A549 (cell line): ENCODE results near the gene CTNNA3. TPM values are rescaled to one million over a fixed set of nuclear protein-coding genes. Genes with fewer than 3 reads are reported as not detected.

ENCODE experiments used
- ATAC-seq, 2 experiments: fragments of 200-7000 bp in 1 of 2; fragments of >200 bp in 1 of 2; cut with Nextera tagmentation in 1 of 2; cut with Tn5 transposase in 1 of 2; 3 replicates each; pipeline versions ENCODE4 v1.8.0 to v1.9.1; 2018 to 2020; ENCODE audit warnings: mild to moderate bottlenecking in 1 of 2, moderate library complexity in 1 of 2
- CTCF ChIA-PET: fragments of 300-600 bp; sonication (Branson Sonifier 250); formaldehyde crosslinking; extraction: SDS; loops from one replicate; lab custom pipeline; 2021; ENCODE audit warnings: antibody characterized with exemption, inconsistent platforms; lab: Yijun Ruan, JAX
- POLR2A ChIA-PET: fragments of 350-600 bp; formaldehyde crosslinking; extraction: SDS; loops from one replicate; lab custom pipeline; 2021; ENCODE audit warnings: antibody characterized with exemption, inconsistent platforms; lab: Yijun Ruan, JAX
- DNase-seq, 2 experiments: peaks; one replicate each; pipeline versions ENCODE4 v3.0.0 to v3.0.0-alpha.2; 2011 to 2016; ENCODE audit warnings: low read depth in 1 of 2, low spot score in 1 of 2
- FAIRE-seq: peaks from 2 replicates; lab custom pipeline; 2011; peaks lifted over from hg19 to GRCh38; lab: Jason Lieb, UNC
- H3K27ac ChIP-seq, 2 experiments: fragments of >200 bp; sonication (Bioruptor Twin); formaldehyde crosslinking; 3 replicates each; pipeline ENCODE4 v1.5.1; 2016 to 2017
- H3K4me1 ChIP-seq: fragments of >200 bp; sonication (Bioruptor Twin); formaldehyde crosslinking; 3 replicates; pipeline ENCODE4 v1.6.1; 2016
- H3K4me2 ChIP-seq: fragments of >200 bp; sonication (Bioruptor Twin); formaldehyde crosslinking; 3 replicates; pipeline ENCODE4 v1.6.1; 2016
- H3K4me3 ChIP-seq: fragments of >200 bp; sonication (Bioruptor Twin); formaldehyde crosslinking; 3 replicates; pipeline ENCODE4 v1.5.1; 2016
- H3K9me3 ChIP-seq: fragments of >200 bp; sonication (Bioruptor Twin); formaldehyde crosslinking; 3 replicates; pipeline ENCODE4 v1.6.1; 2016
- ATOH8 ChIP-seq: fragments of 250-450 bp; sonication (Bioruptor Pico); IDR thresholded peaks from 2 replicates; pipeline ENCODE4 v1.5.0; 2020; ENCODE audit warnings: low read depth, mild to moderate bottlenecking, moderate library complexity
- BHLHE40 ChIP-seq: IDR thresholded peaks from 2 replicates; pipeline ENCODE4 v1.6.1; 2012; ENCODE audit warnings: low read depth, low read length, inconsistent platforms
- CBX2 ChIP-seq: fragments of 200-600 bp; sonication (generic); IDR thresholded peaks from 2 replicates; pipeline ENCODE4 v1.6.1; 2016; ENCODE audit warnings: low read depth, mild to moderate bottlenecking, borderline replicate concordance
- CTCF ChIP-seq: fragments of >200 bp; sonication (Bioruptor Twin); formaldehyde crosslinking; IDR thresholded peaks from 3 replicates; pipeline ENCODE4 v1.5.1; 2016
- E2F6 ChIP-seq: IDR thresholded peaks from 2 replicates; pipeline ENCODE4 v1.6.1; 2012; ENCODE audit warnings: low read depth, borderline replicate concordance
- ELK1 ChIP-seq: fragments of 150-350 bp; IDR thresholded peaks from 2 replicates; pipeline ENCODE4 v1.6.1; 2014; ENCODE audit warnings: low read depth, mild to moderate bottlenecking, low read length
- EP300 ChIP-seq, 2 experiments: fragments of >200 bp; sonication (Bioruptor Twin); formaldehyde crosslinking; IDR thresholded peaks; 2 replicates in 1 of 2; 3 replicates in 1 of 2; pipeline ENCODE4 v1.6.1; 2016 to 2017
- ESRRA ChIP-seq: fragments of 150-350 bp; IDR thresholded peaks from 2 replicates; pipeline ENCODE4 v1.6.1; 2014; ENCODE audit warnings: mild to moderate bottlenecking, low read length, borderline replicate concordance
- FOSL2 ChIP-seq, 2 experiments: fragments of 450-650 bp in 1 of 2; fragments of >200 bp in 1 of 2; sonication (Bioruptor Twin) in 1 of 2; formaldehyde crosslinking; IDR thresholded peaks; 2 replicates each; pipeline versions ENCODE4 v1.5.0 to v1.6.1; 2016 to 2020; ENCODE audit warnings: mild to moderate bottlenecking in 1 of 2, moderate library complexity in 1 of 2
- FOXS1 ChIP-seq: fragments of 250-450 bp; sonication (Bioruptor Pico); IDR thresholded peaks from 2 replicates; pipeline ENCODE4 v1.5.0; 2020; ENCODE audit warnings: mild to moderate bottlenecking, moderate library complexity
- GATA3 ChIP-seq: IDR thresholded peaks from 2 replicates; pipeline ENCODE4 v1.6.1; 2012; ENCODE audit warnings: borderline replicate concordance
- HDAC2 ChIP-seq: fragments of 200-600 bp; sonication (generic); IDR thresholded peaks from 2 replicates; pipeline ENCODE4 v1.6.1; 2016
- JUN ChIP-seq, 2 experiments: fragments of >200 bp; sonication (Bioruptor Twin); formaldehyde crosslinking; IDR thresholded peaks; 2 replicates in 1 of 2; 3 replicates in 1 of 2; pipeline ENCODE4 v1.6.1; 2016 to 2017
- KDM1A ChIP-seq: fragments of 200-600 bp; sonication (generic); IDR thresholded peaks from 2 replicates; pipeline ENCODE4 v1.6.1; 2016; ENCODE audit warnings: low read depth, mild to moderate bottlenecking
- MAX ChIP-seq: IDR thresholded peaks from 2 replicates; pipeline ENCODE4 v1.6.1; 2012
- NR3C1 ChIP-seq: fragments of >200 bp; sonication (Bioruptor Twin); formaldehyde crosslinking; IDR thresholded peaks from 3 replicates; pipeline ENCODE4 v1.6.1; 2017
- PHF8 ChIP-seq: fragments of 200-600 bp; sonication (generic); IDR thresholded peaks from 2 replicates; pipeline ENCODE4 v1.6.1; 2016; ENCODE audit warnings: low read depth, mild to moderate bottlenecking, antibody characterized with exemption, moderate library complexity, borderline replicate concordance
- RNF2 ChIP-seq: fragments of 200-600 bp; sonication (generic); IDR thresholded peaks from 2 replicates; pipeline ENCODE4 v1.6.1; 2016; ENCODE audit warnings: low read depth, mild to moderate bottlenecking, antibody characterized with exemption, moderate library complexity, borderline replicate concordance
- SMC3 ChIP-seq: fragments of >200 bp; sonication (Bioruptor Twin); formaldehyde crosslinking; IDR thresholded peaks from 3 replicates; pipeline ENCODE4 v1.6.1; 2018; ENCODE audit warnings: inconsistent platforms
- TFCP2L1 ChIP-seq: fragments of 250-450 bp; sonication (Bioruptor Pico); IDR thresholded peaks from 2 replicates; pipeline ENCODE4 v1.5.0; 2021; ENCODE audit warnings: mild to moderate bottlenecking
- TP53 ChIP-seq: fragments of 250-450 bp; sonication (Bioruptor Pico); IDR thresholded peaks from 2 replicates; pipeline ENCODE4 v1.5.0; 2021; ENCODE audit warnings: mild to moderate bottlenecking, moderate library complexity
- USF2 ChIP-seq: fragments of 450-650 bp; IDR thresholded peaks from 2 replicates; pipeline ENCODE4 v1.6.1; 2014; ENCODE audit warnings: antibody characterized with exemption
- ZFP36 ChIP-seq: fragments of 450-650 bp; IDR thresholded peaks from 2 replicates; pipeline ENCODE4 v1.6.1; 2014; ENCODE audit warnings: borderline replicate concordance; ENCODE audit not compliant: partially characterized antibody
- ZNF302 ChIP-seq: fragments of 250-450 bp; sonication (Bioruptor Pico); IDR thresholded peaks from 2 replicates; pipeline ENCODE4 v1.9.0; 2021; ENCODE audit warnings: inconsistent platforms, mild to moderate bottlenecking, moderate library complexity
- ZSCAN20 ChIP-seq: fragments of 250-450 bp; sonication (Bioruptor Pico); IDR thresholded peaks from 2 replicates; pipeline ENCODE4 v1.8.0; 2022; ENCODE audit warnings: mild to moderate bottlenecking, moderate library complexity
- WGBS: methylation state at CpG from one replicate; pipeline ENCODE4 v1.1.6; 2017; ENCODE audit errors: missing lambda C conversion rate; 5-methylcytosine and 5-hydroxymethylcytosine counted together
- polyA plus RNA-seq, 4 experiments: library from polyadenylated mRNA; depleted of rRNA in 3 of 4; stranded (reverse); fragments of >200 nt; fragmentation: RNase III in 1 of 4; extraction: RNeasy Plus Mini Kit Qiagen cat#74134 plus additional on column Dnase treatment in 1 of 4; gene quantifications; 2 replicates in 3 of 4; 3 replicates in 1 of 4; pipeline ENCODE4 v1.2.3, GENCODE V29; 2011 to 2017

Gene CTNNA3
- polyA plus RNA-seq, 2 of the 4 experiments (the other 2 are of a cell fraction), result not detected

- no peaks in the 10 kb centered on the region for H3K4me1 ChIP-seq
- CTCF ChIA-PET, result no interaction called here
- TF ChIP-seq PHF8 (no peak), CTCF (no peak), BHLHE40 (no peak), KDM1A (no peak), TFCP2L1 (CRISPR knock-in tag) (no peak), JUN (IDR thresholded peaks at IDR 0.05) (no peak), RNF2 (no peak), HDAC2 (no peak), TP53 (CRISPR knock-in tag) (no peak), FOSL2 (IDR thresholded peaks at IDR 0.05) (no peak), FOSL2 (CRISPR knock-in tag; IDR thresholded peaks at IDR 0.05) (no peak)
- no peaks in the 10 kb centered on the region for H3K9me3 ChIP-seq
- H3K27ac ChIP-seq, result no peak overlapping the region
- POLR2A ChIA-PET, result no interaction called here
- no peak overlapping the region for H3K4me2 ChIP-seq
- FAIRE-seq (no peak), ATAC-seq (no peak), DNase-seq (no peak)
- no peak overlapping the region for H3K4me3 ChIP-seq
- WGBS, result 0% methylated on average over 1 of the region's 1 CpG
Observed at GRCh38 chr10:66714741-66715140, 981.3 kb downstream of the CTNNA3 start.

GRCh38 chr10:66713387-66713786 lies 982.6 kb downstream of the CTNNA3 start:
- Histone ChIP-seq H3K4me1 (no peaks in the 10 kb centered on the region), H3K4me3 (no peak overlapping the region), H3K27ac (no peak overlapping the region), H3K9me3 (no peaks in the 10 kb centered on the region), H3K4me2 (no peak overlapping the region)
- no peak for FAIRE-seq
- no peak for ATAC-seq
- 0% methylated on average over 1 of the region's 1 CpG for WGBS
- TF ChIP-seq ZSCAN20 (CRISPR knock-in tag) (no peak), ELK1 (no peak), EP300 (IDR thresholded peaks at IDR 0.05) (no peak), GATA3 (no peak), CBX2 (no peak), MAX (no peak), HDAC2 (no peak), ZNF302 (CRISPR knock-in tag) (no peak), NR3C1 (no peak), ATOH8 (CRISPR knock-in tag) (no peak), ZFP36 (no peak), ESRRA (no peak), TFCP2L1 (CRISPR knock-in tag) (no peak), USF2 (no peak), E2F6 (no peak), FOXS1 (no peak), SMC3 (no peak), KDM1A (no peak)
- ChIA-PET POLR2A (no interaction called here), CTCF (no interaction called here)
- DNase-seq, result no peak
